HG02870 (cell line): Measurements from ENCODE around the gene ASZ1.

ENCODE experiments used
- ATAC-seq: cut with Tn5 transposase; IDR thresholded peaks from one replicate; pipeline ENCODE4 v1.9.1; 2021; ENCODE audit warnings: mild to moderate bottlenecking, moderate library complexity; ENCODE audit not compliant: unreplicated experiment

The ASZ1 gene

DNA sequence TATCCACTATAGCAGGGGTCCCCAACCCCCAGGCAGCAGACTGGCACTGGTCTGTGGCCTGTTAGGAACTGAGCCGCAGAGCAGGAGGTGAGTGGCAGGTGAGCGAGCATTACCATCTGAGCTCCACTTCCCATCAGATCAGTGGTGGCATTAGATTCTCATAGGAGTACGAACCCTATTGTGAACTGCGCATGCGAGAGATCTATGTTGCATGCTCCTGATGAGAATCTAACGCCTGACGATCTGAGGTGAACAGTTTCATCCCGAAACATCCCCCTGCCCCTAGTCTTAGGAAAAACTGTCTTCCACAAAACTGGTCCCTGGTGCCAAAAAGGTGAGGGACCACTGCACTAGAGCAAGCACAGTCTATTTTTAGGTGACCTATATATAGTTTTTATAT, 23.6 kb downstream of the ASZ1 start:
- no peak for ATAC-seq

DNA sequence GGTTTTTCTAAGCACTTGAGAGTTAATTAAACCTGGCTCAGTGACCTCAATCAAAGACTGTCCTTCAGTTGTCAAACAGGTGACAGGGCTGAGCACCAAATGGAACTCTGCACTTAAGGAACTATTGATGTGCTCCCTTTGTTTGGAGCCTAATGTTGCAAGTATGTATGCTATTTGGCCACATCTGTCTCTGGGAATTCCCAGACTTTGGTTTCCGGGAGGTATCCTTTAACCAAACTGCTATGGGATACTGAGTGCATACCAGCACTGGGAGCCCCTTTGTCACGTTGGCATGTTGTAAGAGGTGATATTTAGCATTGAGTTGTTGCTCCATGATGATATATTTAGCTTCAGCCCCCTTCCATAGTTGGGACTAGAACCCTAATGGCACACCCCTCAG, 25.2 kb downstream of the ASZ1 start:
- no peak for ATAC-seq

DNA sequence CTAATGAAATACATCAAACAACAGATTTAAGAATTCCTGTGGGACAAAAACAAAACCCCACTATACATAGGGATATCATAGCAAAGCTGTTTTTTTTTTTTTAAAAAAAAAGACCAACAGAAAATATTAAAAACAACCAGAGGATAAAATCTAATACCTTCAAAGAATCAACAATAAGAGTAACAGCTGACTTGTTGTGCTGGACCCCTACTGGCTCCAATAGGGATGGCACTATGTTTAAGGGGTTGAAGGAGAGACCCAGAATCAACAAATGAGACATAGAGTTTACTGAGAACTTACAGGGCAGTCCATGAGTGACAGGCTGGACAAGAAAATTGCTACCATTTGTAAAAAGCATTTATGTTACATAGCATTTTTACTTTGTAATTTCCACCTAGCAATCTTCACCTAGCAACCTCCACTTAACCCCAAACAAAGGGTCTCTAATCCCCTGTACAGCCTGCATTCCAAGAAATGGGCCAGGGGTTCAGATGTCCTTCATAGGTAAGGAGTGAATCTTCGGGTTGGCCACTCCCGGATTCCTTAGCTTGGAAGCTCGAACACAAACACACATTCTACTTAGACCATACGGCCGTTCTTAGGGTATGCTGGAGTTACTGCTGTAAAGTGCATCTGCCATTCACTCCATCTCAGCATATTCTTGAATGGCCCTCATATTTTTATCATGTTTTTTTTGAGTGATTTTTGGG, 25.8 kb downstream of the ASZ1 start:
- ATAC-seq = peak; percentile 46

DNA sequence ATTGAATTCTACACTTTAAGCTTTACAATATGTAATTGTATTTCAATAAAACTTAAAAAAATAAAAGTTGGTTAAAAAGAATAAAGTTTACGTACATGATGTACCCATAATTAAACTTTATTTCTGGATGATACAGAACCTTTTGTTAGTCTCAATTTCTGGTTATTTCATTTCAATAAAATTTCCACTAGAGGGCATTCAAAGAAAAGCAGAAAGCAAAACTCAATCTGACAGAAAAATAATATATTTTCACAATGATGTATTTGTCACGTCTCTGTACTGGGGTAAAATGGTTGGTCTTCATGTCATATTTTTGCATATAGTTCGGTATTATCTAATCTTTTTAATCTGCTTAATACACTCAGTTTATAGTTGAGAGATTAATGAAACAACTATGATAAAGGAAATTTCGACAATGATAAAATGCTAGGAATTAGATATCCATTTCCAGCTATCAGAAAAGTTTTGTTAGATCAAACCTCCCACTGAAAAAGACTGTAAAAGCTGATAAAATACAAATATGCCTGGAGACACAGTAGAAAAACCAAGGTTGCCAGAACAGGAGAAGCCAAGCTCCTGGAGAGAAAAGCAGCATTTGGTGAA, 27.4 kb downstream of the ASZ1 start:
- ATAC-seq = no peak

DNA sequence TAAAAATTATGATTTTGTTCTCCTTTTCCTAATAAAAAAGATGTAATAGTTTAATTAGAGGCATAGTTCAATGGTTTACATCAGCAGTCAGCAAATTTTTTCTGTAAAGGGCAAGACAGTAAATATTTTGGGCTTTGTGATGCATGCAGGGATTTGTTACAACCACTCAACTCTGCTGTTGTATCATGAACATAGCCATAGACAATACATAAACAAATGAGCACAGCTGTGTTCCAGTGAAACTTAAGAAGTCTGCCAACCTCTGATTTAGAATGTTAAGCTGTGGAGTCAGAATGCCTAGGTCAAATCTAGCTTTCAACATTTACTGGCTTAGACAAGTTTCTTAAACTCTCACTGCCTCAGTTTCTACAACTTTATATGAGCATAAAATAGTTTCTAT, 31.6 kb downstream of the ASZ1 start:
- ATAC-seq = no peak

DNA sequence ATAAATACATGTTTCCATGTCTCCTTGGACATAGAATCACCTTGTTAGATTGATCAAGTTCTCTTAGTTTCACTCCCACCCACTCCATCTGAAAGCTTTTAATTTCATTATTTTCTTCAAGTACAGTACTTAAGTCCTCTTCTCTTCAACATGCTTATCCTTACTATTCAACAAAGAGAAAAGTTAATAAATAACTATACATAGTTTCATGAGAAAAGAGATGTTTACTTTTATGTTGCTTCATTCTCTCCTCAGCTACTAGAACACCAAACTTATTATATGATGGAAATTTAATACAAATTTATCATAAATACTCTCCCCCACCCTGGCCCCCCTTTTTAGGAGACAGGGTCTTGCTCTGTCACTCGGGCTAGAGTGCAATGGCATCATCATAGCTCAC, 33.5 kb downstream of the ASZ1 start:
- no peak for ATAC-seq

DNA sequence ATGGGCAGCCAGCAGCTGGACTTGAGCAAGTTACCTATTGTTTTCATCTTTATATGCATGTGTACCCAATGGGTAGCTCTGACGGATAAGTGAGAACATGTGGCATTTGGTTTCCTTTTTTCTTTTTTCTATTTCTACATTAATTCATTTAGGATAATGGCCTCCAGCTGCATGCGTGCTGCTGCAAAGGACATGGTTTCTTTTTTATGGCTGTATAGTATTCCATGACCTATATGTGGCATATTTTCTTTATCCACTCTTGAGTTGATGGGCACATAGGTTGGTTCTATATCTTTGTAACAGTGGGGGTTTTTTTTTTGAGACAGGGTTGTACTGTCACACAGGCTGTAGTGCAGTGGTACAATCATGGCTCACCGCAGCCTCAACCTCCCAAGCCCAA, 37.4 kb downstream of the ASZ1 start:
- ATAC-seq = no peak

DNA sequence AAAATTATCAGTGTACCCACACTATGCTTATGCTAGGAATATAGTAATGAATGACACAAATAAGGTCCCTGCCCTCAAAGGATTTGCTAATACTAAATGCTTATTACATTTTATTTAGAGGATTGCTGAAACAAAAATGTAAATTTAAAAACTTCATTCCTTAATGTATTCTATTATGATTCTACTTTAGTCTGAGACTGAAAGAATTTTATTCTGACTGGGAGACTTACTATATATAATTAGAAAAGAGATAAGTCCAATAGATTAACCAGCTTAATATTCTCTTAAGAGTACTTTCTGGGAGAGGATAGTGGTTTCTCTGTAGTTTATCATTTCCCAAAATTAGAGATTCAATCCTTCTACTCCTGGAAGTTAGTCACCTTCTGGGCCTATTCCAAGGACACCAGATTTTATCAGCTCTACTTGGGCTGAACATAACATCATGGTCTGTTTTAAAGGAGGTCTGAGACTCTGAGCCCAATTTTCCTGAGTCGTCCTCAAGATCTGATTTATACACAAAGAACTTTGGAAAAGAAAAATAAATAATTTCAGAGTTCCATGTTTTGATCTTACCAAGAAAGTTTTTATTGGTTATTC, 41.1 kb downstream of the ASZ1 start:
- ATAC-seq = no peak

DNA sequence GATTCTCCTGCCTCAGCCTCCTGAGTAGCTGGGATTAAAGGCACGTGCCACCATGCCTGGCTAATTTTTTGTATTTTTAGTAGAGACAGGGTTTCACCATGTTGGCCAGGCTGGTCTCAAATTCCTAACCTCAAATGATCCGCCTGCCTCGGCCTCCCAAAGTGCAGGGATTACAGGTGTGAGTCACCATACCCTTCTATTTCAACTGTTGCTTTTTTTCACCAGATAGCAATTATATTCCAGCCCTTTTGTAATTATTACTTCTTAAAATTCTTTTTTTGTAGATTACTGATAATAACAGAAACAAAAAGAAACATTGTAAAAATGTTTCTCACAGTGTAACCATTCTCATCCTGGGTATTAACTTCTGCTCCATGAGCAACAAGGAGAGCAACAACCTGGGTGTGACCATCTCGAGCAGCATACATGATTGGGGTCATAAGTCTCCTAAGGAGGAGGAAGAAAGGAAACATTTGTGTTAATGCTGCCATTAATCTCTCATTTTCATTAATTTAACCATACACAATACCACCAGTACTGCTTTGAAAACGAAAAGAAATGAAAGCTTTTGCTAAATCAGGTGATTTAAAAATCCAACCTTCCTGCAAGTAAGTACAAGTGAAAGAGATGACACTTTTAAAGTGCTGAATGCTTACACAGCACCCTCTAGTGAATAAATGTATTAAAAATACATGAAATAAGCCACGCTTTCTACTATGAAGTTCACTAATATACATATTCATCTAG, 41.8 kb downstream of the ASZ1 start:
- ATAC-seq = peak; percentile 88

DNA sequence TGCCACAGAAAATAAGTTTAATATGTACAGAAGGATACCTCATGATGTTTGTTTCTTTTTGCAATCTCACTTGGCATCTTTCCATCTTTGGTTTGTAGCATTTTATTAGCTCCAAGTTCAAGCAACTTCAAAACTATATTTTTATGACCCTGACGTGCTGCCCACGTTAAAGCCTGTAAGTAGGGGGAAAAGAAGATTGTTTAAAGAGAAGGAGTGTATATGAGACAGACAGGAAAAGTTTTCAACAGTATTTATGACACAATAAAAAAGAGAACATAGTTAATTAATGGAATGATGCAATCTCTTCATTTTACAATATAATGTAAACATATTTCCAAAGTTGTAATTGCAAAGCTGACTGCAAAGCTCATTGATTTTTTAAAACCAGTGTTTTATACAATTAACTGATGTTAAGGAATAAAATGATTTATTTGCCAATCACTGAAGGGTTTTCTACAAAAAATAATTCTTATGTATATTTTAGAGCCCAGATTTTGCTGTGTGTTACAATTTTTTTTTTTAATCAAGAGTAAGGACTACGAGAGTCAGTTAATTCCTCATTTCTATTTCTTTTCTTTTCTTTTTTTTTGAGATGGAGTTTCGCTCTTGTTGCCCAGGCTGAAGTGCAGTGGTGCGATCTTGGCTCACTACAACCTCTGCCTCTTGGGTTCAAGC, 42.5 kb downstream of the ASZ1 start:
- no peak for ATAC-seq

DNA sequence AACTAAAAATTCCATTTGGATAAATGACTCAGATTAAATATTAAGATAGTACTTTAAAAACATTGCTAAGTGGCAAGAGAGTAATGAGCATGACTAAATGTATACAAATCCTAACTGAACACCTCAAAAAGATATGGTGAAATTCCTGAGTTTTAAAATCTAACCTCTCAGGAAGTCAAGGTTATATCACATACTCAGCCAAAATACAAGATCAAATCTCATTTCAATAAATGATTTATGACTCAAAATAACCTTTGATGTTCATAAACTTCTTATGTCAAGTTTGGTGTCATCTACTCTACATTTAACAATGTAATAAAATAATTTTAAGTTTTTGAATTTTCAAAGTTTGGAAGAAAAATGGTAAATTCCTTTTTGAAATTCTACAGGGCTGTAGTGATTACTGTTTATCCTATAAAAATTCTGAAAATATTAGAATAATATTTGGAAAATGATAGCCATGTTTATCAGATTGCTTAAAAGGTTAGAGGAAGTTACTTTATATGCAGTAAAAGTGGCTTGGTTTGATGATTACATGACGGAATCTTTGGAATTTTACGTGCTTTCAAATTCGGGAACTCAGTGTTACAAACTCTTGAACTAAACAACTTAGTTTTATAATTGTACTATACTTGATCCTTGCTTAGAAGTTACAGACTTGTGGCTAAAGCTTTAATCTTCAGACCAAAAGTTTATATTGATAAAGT, 43.7 kb downstream of the ASZ1 start:
- ATAC-seq = no peak

DNA sequence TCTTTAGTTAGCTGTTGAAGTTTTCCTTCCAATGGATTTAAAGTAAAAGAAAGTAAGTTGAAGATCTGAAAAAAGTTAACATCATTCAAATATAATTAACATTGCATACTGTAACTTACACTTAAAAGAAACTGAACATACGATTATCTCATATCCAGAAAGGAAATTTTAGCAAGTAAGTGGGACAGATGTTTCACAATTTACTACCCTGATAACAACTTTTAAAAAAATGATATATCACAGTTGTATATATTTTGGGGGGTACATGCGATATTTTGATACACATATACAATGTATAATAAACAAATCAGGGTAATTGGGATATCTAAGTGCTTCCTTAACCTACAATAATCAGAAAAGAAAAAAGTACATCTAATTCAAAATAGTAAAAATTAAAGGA, 44.2 kb downstream of the ASZ1 start:
- ATAC-seq = no peak

DNA sequence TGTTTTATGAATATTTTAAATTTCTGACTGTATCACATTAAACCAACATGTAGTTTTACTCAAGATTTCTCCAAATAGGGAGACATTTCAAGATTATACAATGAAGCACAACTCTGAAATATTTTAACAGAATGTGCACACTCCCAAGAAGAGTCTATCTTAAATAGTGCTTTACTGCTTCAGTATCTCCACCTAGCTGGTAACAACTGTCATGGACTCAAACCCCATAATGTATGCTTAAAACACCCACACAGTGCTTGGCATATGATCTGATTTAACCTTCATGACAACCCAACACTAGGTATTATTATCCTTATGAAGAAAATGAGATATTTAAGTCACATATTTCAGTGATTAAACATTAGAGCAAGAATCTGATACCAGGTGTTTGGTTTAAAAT, 45.9 kb downstream of the ASZ1 start:
- ATAC-seq = no peak

DNA sequence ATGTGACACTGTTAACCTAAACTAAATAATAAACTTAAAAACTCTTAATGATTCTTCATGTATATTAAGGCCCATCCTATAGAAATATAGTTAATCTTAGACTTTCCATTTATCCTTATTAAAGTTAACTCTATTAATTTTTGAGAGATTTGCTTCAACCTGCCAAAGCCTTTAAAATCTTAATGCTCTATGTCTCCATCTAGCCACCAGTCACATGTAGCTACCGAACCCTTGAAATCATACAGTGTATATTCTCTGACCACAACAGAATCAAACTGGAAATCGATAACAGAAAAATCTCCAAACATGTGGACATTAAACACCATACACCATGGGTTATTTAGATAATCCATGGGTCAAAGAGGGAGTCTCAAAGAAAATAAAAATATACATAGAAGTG, 51.9 kb downstream of the ASZ1 start:
- ATAC-seq = no peak

DNA sequence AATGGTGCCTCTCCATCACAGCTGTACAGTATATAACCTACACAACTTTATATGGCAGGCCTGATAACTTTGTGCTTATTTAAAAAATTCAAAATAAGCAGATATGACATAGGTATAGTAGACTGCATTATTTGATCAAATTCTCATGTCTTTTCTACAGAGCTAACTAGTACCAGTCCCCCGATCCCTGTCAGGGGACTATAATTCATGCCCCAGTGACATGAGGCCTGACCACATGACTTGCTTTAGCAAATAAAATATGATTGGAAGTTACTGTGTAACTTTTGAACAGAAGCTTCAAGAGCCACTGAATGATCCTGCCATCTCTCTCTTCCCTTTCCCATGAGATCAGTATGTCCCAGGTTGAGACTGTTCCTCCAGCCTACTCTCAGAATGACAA, 55.2 kb downstream of the ASZ1 start:
- no peak for ATAC-seq

DNA sequence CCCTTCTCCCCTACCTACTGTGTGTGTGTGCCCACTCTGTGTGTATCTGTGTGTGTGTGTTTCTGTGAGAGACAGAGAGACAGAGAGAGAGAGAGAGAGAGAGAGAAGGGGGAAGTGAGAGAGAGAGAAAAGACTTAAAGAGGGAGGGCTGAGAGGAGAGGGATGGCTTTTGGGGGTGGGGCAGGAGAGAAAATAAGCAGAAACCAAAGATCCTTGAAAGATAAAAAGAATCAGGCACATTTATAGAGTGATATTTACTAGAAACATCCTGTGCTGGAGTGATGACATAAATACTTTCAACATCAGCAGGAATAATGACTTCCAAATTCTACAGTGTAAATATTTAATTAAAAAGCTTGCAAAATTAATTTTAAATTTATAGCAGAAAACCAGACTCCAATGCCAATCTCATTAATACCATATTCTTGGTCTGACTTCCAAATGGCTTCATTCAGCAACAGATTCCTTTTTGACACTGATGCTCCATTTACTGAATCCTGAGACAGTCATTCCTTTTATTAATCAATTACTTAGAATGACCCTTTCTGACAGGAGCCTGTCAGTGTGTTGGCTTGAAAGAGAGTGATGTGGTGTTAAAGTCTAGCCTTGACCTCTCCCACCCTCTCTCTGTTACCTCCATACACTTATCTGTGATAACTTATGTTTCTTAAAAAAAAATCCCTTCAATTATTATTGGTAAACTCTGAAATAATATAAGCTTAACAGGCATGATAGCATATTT, 62.8 kb downstream of the ASZ1 start:
- ATAC-seq = no peak

DNA sequence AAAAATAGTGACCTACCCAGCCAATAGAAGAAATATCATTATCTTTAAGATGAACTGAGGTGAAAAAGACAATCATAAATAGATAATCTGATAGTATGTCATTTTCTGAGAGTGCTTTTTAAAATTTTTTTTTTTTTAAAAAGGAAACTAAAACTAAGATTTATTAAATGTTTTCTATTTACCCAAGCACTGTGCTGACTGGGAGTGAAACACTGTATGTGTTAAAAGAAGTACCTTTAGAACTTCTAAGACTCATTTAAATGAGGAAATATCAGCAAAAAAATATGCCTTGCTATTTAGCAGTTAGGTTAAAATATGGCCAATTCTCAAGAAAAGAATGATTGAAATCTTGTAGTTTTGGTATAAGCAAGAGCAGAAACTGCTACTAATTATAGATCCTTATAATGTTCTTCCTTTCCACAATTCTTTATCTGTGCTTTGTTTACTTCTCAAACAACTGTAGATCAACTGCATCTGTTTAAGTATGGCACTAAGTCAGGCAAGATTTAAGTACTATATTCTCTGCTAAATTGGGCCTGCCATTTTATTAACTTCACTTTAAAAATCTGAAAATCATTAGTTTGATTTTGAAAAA, 64.9 kb downstream of the ASZ1 start:
- no peak for ATAC-seq

DNA sequence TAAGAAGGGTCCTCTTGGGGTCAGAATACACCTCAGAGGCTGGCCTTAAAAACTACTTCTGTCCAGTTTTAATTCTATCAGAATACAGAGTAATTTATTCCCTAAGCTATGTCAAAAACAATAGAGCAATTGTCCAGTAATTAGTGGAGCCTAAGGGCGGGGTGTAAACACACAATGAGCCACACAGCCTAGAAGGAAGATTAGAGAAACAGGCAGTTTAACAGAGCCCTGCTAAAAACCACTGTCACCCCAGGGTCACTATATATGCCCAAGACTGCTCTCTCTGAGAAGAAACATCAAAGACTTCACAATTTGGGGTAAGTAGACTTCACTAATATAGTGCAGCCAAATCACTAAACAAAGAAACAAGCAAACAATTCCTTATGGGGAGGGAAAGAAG, 77.3 kb downstream of the ASZ1 start:
- no peak for ATAC-seq

DNA sequence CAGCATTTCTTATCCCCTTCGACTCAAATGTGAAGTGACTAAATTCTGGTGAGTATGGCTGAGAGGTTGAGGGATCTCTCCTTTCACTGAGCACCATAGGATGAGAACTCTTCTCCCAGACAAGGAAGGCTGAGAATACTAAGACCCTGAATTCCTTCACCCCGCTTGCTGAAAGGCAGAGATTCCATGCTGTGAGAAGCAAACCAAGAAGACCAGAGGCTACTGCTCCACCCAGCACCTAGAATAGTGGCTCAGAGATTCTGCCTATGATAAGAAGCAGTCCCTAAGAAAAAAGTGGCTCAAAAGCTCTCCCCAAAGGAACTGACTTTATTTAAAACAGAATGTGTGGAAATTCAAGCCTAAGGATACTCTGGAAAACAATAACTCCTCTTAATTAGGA, 77.7 kb downstream of the ASZ1 start:
- no peak for ATAC-seq
